B cell (primary cell): ENCODE results near the gene VWA8. TPM values are rescaled to one million over a fixed set of nuclear protein-coding genes. Genes with fewer than 3 reads are reported as not detected.

ENCODE experiments used
- ATAC-seq: fragments of 200-7000 bp; cut with Tn5 transposase; one replicate; pipeline ENCODE4 v1.10.0; 2021; ENCODE audit warnings: low read depth, mild to moderate bottlenecking, moderate number of reproducible peaks, moderate library complexity
- CTCF ChIA-PET: fragments of 350-600 bp; sonication (Branson Sonifier 250); formaldehyde crosslinking; loops from one replicate; lab custom pipeline; 2021; ENCODE audit warnings: antibody characterized with exemption, inconsistent platforms; lab: Charles Lee
- POLR2A ChIA-PET: fragments of 350-600 bp; sonication (Branson Sonifier 250); formaldehyde crosslinking; loops from one replicate; lab custom pipeline; 2021; ENCODE audit warnings: antibody characterized with exemption; lab: Charles Lee
- DNase-seq: peaks from one replicate; pipeline ENCODE4 v3.0.0; 2013
- H2AFZ ChIP-seq: 2 replicates; pipeline ENCODE4 v1.6.1; 2012; ENCODE audit warnings: mild to moderate bottlenecking, low read depth, low read length; ENCODE audit not compliant: insufficient read depth, poor library complexity, severe bottlenecking
- H3K27ac ChIP-seq, 2 donors: 1 replicate in 1 of 2; 2 replicates in 1 of 2; pipeline ENCODE4 v1.5.1; 2012 to 2013; ENCODE audit warnings: low read length in 2 of 2, mild to moderate bottlenecking in 2 of 2, moderate library complexity in 1 of 2
- H3K27me3 ChIP-seq, 4 experiments: fragments of 200-600 bp in 1 of 4; sonication (generic) in 1 of 4; replicated peaks in 1 of 4; 1 replicate in 2 of 4; 2 replicates in 2 of 4; pipeline versions ENCODE4 v1.6.1 to v1.7.0; 2013 to 2016; ENCODE audit warnings: low read length in 3 of 4, mild to moderate bottlenecking in 2 of 4, mixed read lengths in 1 of 4, moderate library complexity in 1 of 4; ENCODE audit not compliant: insufficient read depth in 4 of 4, control insufficient read depth in 3 of 4; ENCODE audit errors: control extremely low read depth in 1 of 4
- H3K36me3 ChIP-seq, 2 experiments: replicated peaks in 1 of 2; 1 replicate in 1 of 2; 2 replicates in 1 of 2; pipeline versions ENCODE4 v1.6.1 to v1.7.1; 2013; ENCODE audit warnings: low read length in 1 of 2; ENCODE audit not compliant: insufficient read depth in 2 of 2, control insufficient read depth in 1 of 2; ENCODE audit errors: control extremely low read depth in 1 of 2, extremely low read depth in 1 of 2
- H3K4me1 ChIP-seq, 2 donors: fragments of 200-600 bp in 1 of 2; sonication (generic) in 1 of 2; 1 replicate in 1 of 2; 2 replicates in 1 of 2; pipeline versions ENCODE4 v1.5.1 to v1.6.1; 2013 to 2017; ENCODE audit warnings: low read length in 2 of 2; ENCODE audit not compliant: control insufficient read depth in 2 of 2, insufficient read depth in 2 of 2
- H3K4me2 ChIP-seq: replicated peaks from 2 replicates; pipeline ENCODE3; 2012; ENCODE audit warnings: mild to moderate bottlenecking, low read depth, low read length; ENCODE audit not compliant: poor library complexity, severe bottlenecking
- H3K4me3 ChIP-seq, 5 experiments: fragments of 200-600 bp in 1 of 5; sonication (generic) in 1 of 5; 1 replicate in 3 of 5; 2 replicates in 2 of 5; pipeline versions ENCODE4 v1.5.1 to v1.7.0; 2011 to 2016; ENCODE audit warnings: low read length in 4 of 5, mild to moderate bottlenecking in 4 of 5, low read depth in 2 of 5, control low read depth in 1 of 5, moderate library complexity in 1 of 5; ENCODE audit not compliant: insufficient read depth in 1 of 5; ENCODE audit errors: control extremely low read depth in 1 of 5, extremely low read depth in 1 of 5
- H3K79me2 ChIP-seq: fragments of 200-600 bp; sonication (generic); one replicate; pipeline ENCODE4 v1.6.0; 2016; ENCODE audit warnings: low read length; ENCODE audit not compliant: control insufficient read depth, insufficient read depth
- H3K9ac ChIP-seq: fragments of 200-600 bp; sonication (generic); 2 replicates; pipeline ENCODE4 v1.6.1; 2017; ENCODE audit warnings: mild to moderate bottlenecking, low read length, moderate library complexity
- H3K9me3 ChIP-seq, 3 donors: one replicate each; pipeline versions ENCODE4 v1.6.1 to v1.7.1; 2013; ENCODE audit warnings: low read length in 2 of 3; ENCODE audit not compliant: control insufficient read depth in 2 of 3, insufficient read depth in 1 of 3; ENCODE audit errors: control extremely low read depth in 1 of 3
- H4K20me1 ChIP-seq: 2 replicates; pipeline ENCODE4 v1.6.0; 2012; ENCODE audit warnings: mild to moderate bottlenecking, low read length; ENCODE audit not compliant: insufficient read depth, control insufficient read depth, poor library complexity, severe bottlenecking
- H3K27ac Mint-ChIP-seq: one replicate; pipeline ENCODE4 v1.8.0; 2021; ENCODE audit warnings: mixed read lengths
- H3K27me3 Mint-ChIP-seq: one replicate; pipeline ENCODE4 v1.8.0; 2021; ENCODE audit warnings: mixed read lengths
- H3K4me1 Mint-ChIP-seq: one replicate; pipeline ENCODE4 v1.8.0; 2021; ENCODE audit warnings: mixed read lengths
- H3K4me3 Mint-ChIP-seq: one replicate; pipeline ENCODE4 v1.8.0; 2021; ENCODE audit warnings: mixed read lengths
- H3K9me3 Mint-ChIP-seq: one replicate; pipeline ENCODE4 v1.8.0; 2022; ENCODE audit warnings: mixed read lengths; ENCODE audit not compliant: insufficient read depth
- CTCF ChIP-seq: fragments of 200-600 bp; IDR thresholded peaks from one replicate; pipeline ENCODE4 v1.8.0; 2022; ENCODE audit warnings: antibody characterized with exemption, mild to moderate bottlenecking
- EZH2 ChIP-seq: IDR thresholded peaks from 2 replicates; pipeline ENCODE4 v1.6.1; 2012; ENCODE audit warnings: borderline replicate concordance, low read depth, mild to moderate bottlenecking, moderate library complexity, low read length; ENCODE audit not compliant: insufficient read depth, poor library complexity, severe bottlenecking
- WGBS: methylation state at CpG from one replicate; pipeline ENCODE4 v1.1.5; 2013; ENCODE audit warnings: missing lambda C conversion rate; ENCODE audit not compliant: insufficient coverage; 5-methylcytosine and 5-hydroxymethylcytosine counted together
- intact Hi-C: fragments of 100-400 bp; cut with micrococcal nuclease; formaldehyde crosslinking; loops from one replicate; pipeline ENCODE4 v1.10.0; 2022
- polyA plus RNA-seq: library from polyadenylated mRNA; depleted of rRNA; stranded (reverse); fragments of >200 nt; gene quantifications from 2 replicates; pipeline ENCODE4 v1.2.3, GENCODE V29; 2012
- total RNA-seq, 2 donors: library from RNA; stranded (reverse); fragments of 120-200 nt in 1 of 2; gene quantifications; 1 replicate in 1 of 2; 2 replicates in 1 of 2; pipeline versions ENCODE4 v1.2.3 to v1.2.4, GENCODE V29; 2013 to 2022

The VWA8 gene
- total and polyA plus RNA-seq, 2 donors (not counting 1 experiment from before 2014, with no cell fraction given) = 6.0 to 19.7 TPM

GRCh38 chr13:41649659-41650058, 311.2 kb downstream of the VWA8 start:
- peaks cover 50% of the 10 kb centered on the region for H3K27me3 Mint-ChIP-seq
- peaks cover 3 to 6% of the 10 kb centered on the region in 2 donors for H3K4me1 ChIP-seq
- no peaks in the 10 kb centered on the region for H3K9me3 ChIP-seq
- no peak overlapping the region for H3K4me2 ChIP-seq
- POLR2A ChIA-PET = no interaction called here
- no peaks in the 10 kb centered on the region for H3K36me3 ChIP-seq
- H3K79me2 ChIP-seq = no peaks in the 10 kb centered on the region
- H2AFZ ChIP-seq = no peak overlapping the region
- WGBS = no CpG with 5 or more reads among the region's 3 CpGs
- no peak overlapping the region for H3K27ac Mint-ChIP-seq
- CTCF ChIA-PET = interaction anchor here (0.7 kb wide), 1 partner anchor 576 kb away, joined by 5 read pairs; no protein-coding TSS in a partner anchor
- DNase-seq (no peak), ATAC-seq (no peak)
- H4K20me1 ChIP-seq = peaks cover 11% of the 10 kb centered on the region
- H3K27ac ChIP-seq = no peak overlapping the region
- H3K4me3 Mint-ChIP-seq = no peak overlapping the region
- H3K9ac ChIP-seq = no peak overlapping the region
- H3K9me3 Mint-ChIP-seq = no peaks in the 10 kb centered on the region
- no peak overlapping the region for H3K4me3 ChIP-seq
- peaks cover 5% of the 10 kb centered on the region for H3K4me1 Mint-ChIP-seq
- TF ChIP-seq CTCF (no peak), EZH2 (no peak)
- intact Hi-C loops = loop anchor here (5.0 kb wide), 1 partner anchor 572 kb away; no protein-coding TSS in a partner anchor
- H3K27me3 ChIP-seq = peaks cover 0 to 37% (median 22%) of the 10 kb centered on the region in 4 experiments

- Histone ChIP-seq H3K4me1 (no peaks in the 10 kb centered on the region), H3K27me3 (peaks cover 0 to 30% (median 20%) of the 10 kb centered on the region in 4 experiments), H3K9me3 (no peaks in the 10 kb centered on the region), H3K9ac (no peak overlapping the region), H3K79me2 (no peaks in the 10 kb centered on the region), H3K36me3 (no peaks in the 10 kb centered on the region), H3K4me3 (no peak overlapping the region), H3K4me2 (no peak overlapping the region), H3K27ac (no peak overlapping the region), H2AFZ (no peak overlapping the region), H4K20me1 (peaks cover 11% of the 10 kb centered on the region)
- Mint-ChIP-seq H3K27me3 (peaks cover 41% of the 10 kb centered on the region), H3K4me1 (no peaks in the 10 kb centered on the region), H3K27ac (no peak overlapping the region), H3K9me3 (no peaks in the 10 kb centered on the region), H3K4me3 (no peak overlapping the region)
- no peak for DNase-seq
- ATAC-seq = no peak
- ChIA-PET POLR2A (no interaction called here), CTCF (interaction anchor here (1.5 kb wide), 2 partner anchors 10 to 20 kb away, joined by 3 to 5 read pairs; no protein-coding TSS in a partner anchor)
- WGBS = 100% methylated on average over 1 of the region's 5 CpGs
- intact Hi-C loops = no loop called here
- TF ChIP-seq EZH2 (no peak), CTCF (no peak)
These were observed 312.5 kb downstream of the VWA8 start for GRCh38 chr13:41648314-41648935.
